ENCODE data around the gene B4GALNT1. TPM values are rescaled to one million over a fixed set of nuclear protein-coding genes. Genes with fewer than 3 reads are reported as not detected.

The B4GALNT1 gene
- total RNA-seq, 1 donor from 2014 or later, result 0.78 TPM

GRCh38 chr12:57611108-57611826 is 21.7 kb downstream of the B4GALNT1 start, which contains the start of gene ARHGEF25:
TSS of gene ARHGEF25 (plus strand) at chr12:57611435. CDS start at chr12:57611895, 460 bp downstream.
- peak within 1 kb of the TSS; percentile 47 for H3K27ac Mint-ChIP-seq
- TF ChIP-seq, protein P1, sequence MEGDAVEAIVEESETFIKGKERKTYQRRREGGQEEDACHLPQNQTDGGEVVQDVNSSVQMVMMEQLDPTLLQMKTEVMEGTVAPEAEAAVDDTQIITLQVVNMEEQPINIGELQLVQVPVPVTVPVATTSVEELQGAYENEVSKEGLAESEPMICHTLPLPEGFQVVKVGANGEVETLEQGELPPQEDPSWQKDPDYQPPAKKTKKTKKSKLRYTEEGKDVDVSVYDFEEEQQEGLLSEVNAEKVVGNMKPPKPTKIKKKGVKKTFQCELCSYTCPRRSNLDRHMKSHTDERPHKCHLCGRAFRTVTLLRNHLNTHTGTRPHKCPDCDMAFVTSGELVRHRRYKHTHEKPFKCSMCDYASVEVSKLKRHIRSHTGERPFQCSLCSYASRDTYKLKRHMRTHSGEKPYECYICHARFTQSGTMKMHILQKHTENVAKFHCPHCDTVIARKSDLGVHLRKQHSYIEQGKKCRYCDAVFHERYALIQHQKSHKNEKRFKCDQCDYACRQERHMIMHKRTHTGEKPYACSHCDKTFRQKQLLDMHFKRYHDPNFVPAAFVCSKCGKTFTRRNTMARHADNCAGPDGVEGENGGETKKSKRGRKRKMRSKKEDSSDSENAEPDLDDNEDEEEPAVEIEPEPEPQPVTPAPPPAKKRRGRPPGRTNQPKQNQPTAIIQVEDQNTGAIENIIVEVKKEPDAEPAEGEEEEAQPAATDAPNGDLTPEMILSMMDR (IDR thresholded peaks at IDR 0.05; ENCODE audit: unreplicated experiment), result no peak
- peaks cover 39% of the 10 kb centered on the region for H3K36me3 Mint-ChIP-seq
- H3K4me1 Mint-ChIP-seq, result peaks cover 27% of the 10 kb centered on the region
- H3K27me3 Mint-ChIP-seq (ENCODE audit: low read depth), result peaks cover 9% of the 10 kb centered on the region
- H3K9me3 Mint-ChIP-seq, result no peaks in the 10 kb centered on the region
- peak within 1 kb of the TSS; percentile 80 for H3K4me3 Mint-ChIP-seq
- DNase-seq (ENCODE audit: low spot score in 2 of 2, unreplicated experiment in 2 of 2), result peak; percentile 60 to 65

GRCh38 chr12:57610554-57611107 is 22.4 kb downstream of the B4GALNT1 start:
- H3K36me3 Mint-ChIP-seq, result peaks cover 33% of the 10 kb centered on the region
- peak overlapping the region; percentile 77 for H3K4me3 Mint-ChIP-seq
- DNase-seq (ENCODE audit: low spot score in 2 of 2, unreplicated experiment in 2 of 2), result peak in 1 of 2 experiments; percentile 57
- peaks cover 2% of the 10 kb centered on the region for H3K27me3 Mint-ChIP-seq (ENCODE audit: low read depth)
- H3K9me3 Mint-ChIP-seq, result no peaks in the 10 kb centered on the region
- H3K27ac Mint-ChIP-seq, result peak overlapping the region; percentile 47
- peaks cover 30% of the 10 kb centered on the region for H3K4me1 Mint-ChIP-seq
- TF ChIP-seq, protein P1 (IDR thresholded peaks at IDR 0.05; ENCODE audit: unreplicated experiment), result no peak

GRCh38 chr12:57609781-57610553 is 23.0 kb downstream of the B4GALNT1 start:
- peak overlapping the region; percentile 77 for H3K4me3 Mint-ChIP-seq
- no peaks in the 10 kb centered on the region for H3K9me3 Mint-ChIP-seq
- H3K36me3 Mint-ChIP-seq, result peaks cover 26% of the 10 kb centered on the region
- TF ChIP-seq, protein P1 (IDR thresholded peaks at IDR 0.05; ENCODE audit: unreplicated experiment), result no peak
- H3K27ac Mint-ChIP-seq, result peak overlapping the region; percentile 22
- H3K4me1 Mint-ChIP-seq, result peaks cover 36% of the 10 kb centered on the region
- DNase-seq (ENCODE audit: low spot score in 2 of 2, unreplicated experiment in 2 of 2), result no peak
- H3K27me3 Mint-ChIP-seq (ENCODE audit: low read depth), result no peaks in the 10 kb centered on the region

GRCh38 chr12:57609101-57609780 is 23.8 kb downstream of the B4GALNT1 start:
- TF ChIP-seq, protein P1 (IDR thresholded peaks at IDR 0.05; ENCODE audit: unreplicated experiment), result no peak
- H3K9me3 Mint-ChIP-seq, result no peaks in the 10 kb centered on the region
- H3K4me1 Mint-ChIP-seq, result peaks cover 36% of the 10 kb centered on the region
- peaks cover 20% of the 10 kb centered on the region for H3K36me3 Mint-ChIP-seq
- H3K4me3 Mint-ChIP-seq, result peak overlapping the region; percentile 38
- DNase-seq (ENCODE audit: low spot score in 2 of 2, unreplicated experiment in 2 of 2), result no peak
- no peaks in the 10 kb centered on the region for H3K27me3 Mint-ChIP-seq (ENCODE audit: low read depth)
- H3K27ac Mint-ChIP-seq, result peak overlapping the region; percentile 76

DNA sequence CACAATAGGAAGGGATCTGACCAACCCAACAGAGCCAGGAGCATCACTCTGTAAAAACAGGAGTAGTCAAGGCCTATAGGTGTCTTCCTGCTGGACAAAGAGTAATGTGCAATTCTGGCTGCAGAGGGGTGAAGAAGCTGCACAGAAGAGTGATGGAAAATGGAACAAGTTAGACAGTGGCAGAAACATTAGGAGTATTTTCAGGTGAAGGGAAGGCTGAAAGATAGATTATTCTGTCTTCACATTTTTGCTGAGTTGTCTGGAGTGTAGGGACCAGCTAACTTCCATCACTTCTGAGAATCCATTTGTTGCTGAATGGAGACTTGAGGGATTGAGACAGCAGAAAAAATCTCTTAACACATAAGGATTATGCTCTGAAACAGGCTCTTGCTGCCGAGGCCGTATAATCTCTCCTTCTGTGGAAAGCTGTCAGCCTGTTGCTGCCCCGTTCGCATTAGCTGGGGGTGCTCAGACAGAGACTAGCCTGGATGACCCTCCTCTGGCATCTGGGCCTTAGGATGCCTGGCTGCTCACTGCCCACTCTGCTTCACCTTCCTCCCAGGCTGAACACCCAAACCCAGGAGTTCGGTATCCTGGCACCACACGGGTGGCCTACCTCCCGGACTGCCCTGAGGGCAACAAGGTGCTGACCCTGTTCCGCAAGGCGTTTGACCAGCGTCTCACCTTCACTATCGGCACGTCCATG is 24.9 kb downstream of the B4GALNT1 start:
- Mint-ChIP-seq H3K27me3 (ENCODE audit: low read depth) (no peaks in the 10 kb centered on the region), H3K27ac (no peak overlapping the region), H3K4me3 (no peak overlapping the region), H3K9me3 (no peaks in the 10 kb centered on the region), H3K36me3 (peaks cover 14% of the 10 kb centered on the region), H3K4me1 (peaks cover 46% of the 10 kb centered on the region)
- DNase-seq (ENCODE audit: low spot score in 2 of 2, unreplicated experiment in 2 of 2), result no peak
- TF ChIP-seq, protein P1 (IDR thresholded peaks at IDR 0.05; ENCODE audit: unreplicated experiment), result no peak

Measured in mesothelial cell of epicardium (in vitro differentiated cells).